ENCODE data around the gene SEBOX.

Gene SEBOX

GRCh38 chr17:28318759-28319597 is 46.0 kb downstream of the SEBOX start, which contains the start of gene TMEM97 (continued):
- TF ChIP-seq ZNF280C (tag by site-specific recombination; IDR thresholded peaks at IDR 0.05): no peak
- TF ChIP-seq ZNF433 (tag by site-specific recombination; IDR thresholded peaks at IDR 0.05; ENCODE audit: low read depth): no peak
- TF ChIP-seq GLIS2 (tag by site-specific recombination; IDR thresholded peaks at IDR 0.05): peak; percentile 97
- no peak for TF ChIP-seq ZNF747 (tag by site-specific recombination; IDR thresholded peaks at IDR 0.05)
- TF ChIP-seq ZNF596 (tag by site-specific recombination; IDR thresholded peaks at IDR 0.05): no peak
- no peak for TF ChIP-seq SALL2 (tag by site-specific recombination; IDR thresholded peaks at IDR 0.05; ENCODE audit: borderline replicate concordance)
- TF ChIP-seq TSHZ1 (tag by site-specific recombination; IDR thresholded peaks at IDR 0.05; ENCODE audit: borderline replicate concordance): no peak
- peak; percentile 83; the same call in 1 of the 2 replicates for TF ChIP-seq ZNF449 (tag by site-specific recombination; IDR thresholded peaks at IDR 0.05)
- TF ChIP-seq ZNF692 (tag by site-specific recombination; IDR thresholded peaks at IDR 0.05): peak; percentile 78
- no peak for TF ChIP-seq ZNF704 (tag by site-specific recombination; IDR thresholded peaks at IDR 0.05)
- no peak for TF ChIP-seq ZNF274 (IDR thresholded peaks at IDR 0.05; ENCODE audit: low read length)
- TF ChIP-seq ZNF274 (tag by site-specific recombination; IDR thresholded peaks at IDR 0.05; ENCODE audit: borderline replicate concordance): no peak
- no peak for TF ChIP-seq RBAK (tag by site-specific recombination; IDR thresholded peaks at IDR 0.05)
- TF ChIP-seq ATF2 (tag by site-specific recombination; IDR thresholded peaks at IDR 0.05; ENCODE audit: low read depth): no peak
- peak; percentile 90 for TF ChIP-seq ZFP37 (tag by site-specific recombination; IDR thresholded peaks at IDR 0.05)
- no peak for TF ChIP-seq ZNF362 (tag by site-specific recombination; IDR thresholded peaks at IDR 0.05)
- TF ChIP-seq ZNF560 (tag by site-specific recombination; IDR thresholded peaks at IDR 0.05; ENCODE audit: borderline replicate concordance): no peak
- TF ChIP-seq ZNF677 (tag by site-specific recombination; IDR thresholded peaks at IDR 0.05): no peak
- TF ChIP-seq ZNF548 (tag by site-specific recombination; IDR thresholded peaks at IDR 0.05): no peak
- no peak for TF ChIP-seq ZNF214 (tag by site-specific recombination; IDR thresholded peaks at IDR 0.05; ENCODE audit: borderline replicate concordance)
- no peak; the same call in 1 of the 2 replicates for TF ChIP-seq ZNF341 (tag by site-specific recombination; IDR thresholded peaks at IDR 0.05; ENCODE audit: low read depth)
- no peak for TF ChIP-seq BCL11A (tag by site-specific recombination; IDR thresholded peaks at IDR 0.05; ENCODE audit: low read depth)
- no peak for TF ChIP-seq ZNF132 (tag by site-specific recombination; IDR thresholded peaks at IDR 0.05; ENCODE audit: borderline replicate concordance)

All from HEK293 (cell line).